H9 (cell line): ENCODE measurements around the gene PRSS27. TPM values are rescaled to one million over a fixed set of nuclear protein-coding genes. Genes with fewer than 3 reads are reported as not detected.

ENCODE experiments used
- DNase-seq: peaks from one replicate; pipeline ENCODE4 v3.0.0-alpha.2; 2017
- H2AFZ ChIP-seq: one replicate; pipeline ENCODE4 v1.6.1; 2013; ENCODE audit warnings: mild to moderate bottlenecking, low read length, control low read depth, moderate library complexity
- H2AK5ac ChIP-seq: 2 replicates; pipeline ENCODE4 v1.6.1; 2013; ENCODE audit warnings: low read length, control low read depth, mixed read lengths; ENCODE audit not compliant: insufficient read length
- H2BK120ac ChIP-seq: one replicate; pipeline ENCODE4 v1.6.1; 2013; ENCODE audit warnings: low read depth, mild to moderate bottlenecking, low read length, control low read depth, inconsistent platforms; ENCODE audit not compliant: poor library complexity, severe bottlenecking
- H2BK12ac ChIP-seq: 2 replicates; pipeline ENCODE4 v1.6.1; 2013; ENCODE audit warnings: low read length, control low read depth, mixed read lengths, low read depth; ENCODE audit not compliant: insufficient read length
- H2BK15ac ChIP-seq: 2 replicates; pipeline ENCODE4 v1.6.1; 2013; ENCODE audit warnings: low read depth, low read length, control low read depth
- H2BK20ac ChIP-seq: one replicate; pipeline ENCODE4 v1.6.1; 2013; ENCODE audit warnings: low read depth, mild to moderate bottlenecking, low read length, control low read depth, inconsistent platforms; ENCODE audit not compliant: poor library complexity, severe bottlenecking
- H2BK5ac ChIP-seq: 2 replicates; pipeline ENCODE4 v1.6.1; 2013; ENCODE audit warnings: low read length, control low read depth, mixed read lengths; ENCODE audit not compliant: insufficient read length
- H3K14ac ChIP-seq: 2 replicates; pipeline ENCODE4 v1.6.1; 2013; ENCODE audit warnings: low read length, control low read depth; ENCODE audit not compliant: insufficient read depth
- H3K18ac ChIP-seq: 2 replicates; pipeline ENCODE4 v1.6.1; 2013; ENCODE audit warnings: low read depth, mild to moderate bottlenecking, mixed read lengths, low read length, control low read depth; ENCODE audit not compliant: insufficient read length
- H3K23ac ChIP-seq: 2 replicates; pipeline ENCODE4 v1.6.1; 2013; ENCODE audit warnings: low read length, control low read depth, mixed read lengths, low read depth; ENCODE audit not compliant: insufficient read length
- H3K23me2 ChIP-seq: 2 replicates; pipeline ENCODE4 v1.6.1; 2013; ENCODE audit warnings: low read depth, mild to moderate bottlenecking, mixed read lengths, low read length, control low read depth; ENCODE audit not compliant: insufficient read length, poor library complexity, severe bottlenecking
- H3K27ac ChIP-seq: 2 replicates; pipeline ENCODE4 v1.5.1; 2013; ENCODE audit warnings: low read length, control low read depth, mixed read lengths, low read depth; ENCODE audit not compliant: insufficient read length
- H3K27me3 ChIP-seq: 2 replicates; pipeline ENCODE4 v1.6.1; 2013; ENCODE audit warnings: low read length, control low read depth, inconsistent platforms; ENCODE audit not compliant: insufficient read depth
- H3K4ac ChIP-seq: 2 replicates; pipeline ENCODE4 v1.6.1; 2013; ENCODE audit warnings: low read depth, mild to moderate bottlenecking, control low read depth, inconsistent platforms, low read length, moderate library complexity
- H3K4me1 ChIP-seq: 2 replicates; pipeline ENCODE4 v1.6.1; 2013; ENCODE audit warnings: low read length, control low read depth, inconsistent platforms; ENCODE audit not compliant: insufficient read depth
- H3K4me2 ChIP-seq: 2 replicates; pipeline ENCODE4 v1.6.1; 2013; ENCODE audit warnings: low read length, control low read depth, mixed read lengths; ENCODE audit not compliant: insufficient read length, insufficient read depth
- H3K56ac ChIP-seq: 2 replicates; pipeline ENCODE4 v1.6.1; 2013; ENCODE audit warnings: low read depth, mild to moderate bottlenecking, mixed read lengths, low read length, control low read depth; ENCODE audit not compliant: insufficient read length
- H3K79me1 ChIP-seq: 2 replicates; pipeline ENCODE4 v1.6.1; 2013; ENCODE audit warnings: low read depth, mild to moderate bottlenecking, moderate library complexity, low read length, control low read depth, inconsistent platforms; ENCODE audit not compliant: insufficient read depth, poor library complexity, severe bottlenecking
- H3K79me2 ChIP-seq: 2 replicates; pipeline ENCODE4 v1.6.1; 2013; ENCODE audit warnings: low read length, control low read depth, inconsistent platforms; ENCODE audit not compliant: insufficient read depth
- H3K9ac ChIP-seq: 2 replicates; pipeline ENCODE4 v1.6.1; 2013; ENCODE audit warnings: low read length, control low read depth, mixed read lengths; ENCODE audit not compliant: insufficient read length; ENCODE audit errors: extremely low read depth
- H3K9me3 ChIP-seq: one replicate; pipeline ENCODE4 v1.6.1; 2013; ENCODE audit warnings: low read depth, low read length, inconsistent platforms; ENCODE audit not compliant: control insufficient read depth
- H3T11ph ChIP-seq: one replicate; pipeline ENCODE4 v1.6.1; 2013; ENCODE audit warnings: mild to moderate bottlenecking, low read length, control low read depth, inconsistent platforms
- H4K20me1 ChIP-seq: one replicate; pipeline ENCODE4 v1.6.1; 2013; ENCODE audit not compliant: control insufficient read depth, insufficient read length, insufficient read depth
- H4K5ac ChIP-seq: 2 replicates; pipeline ENCODE4 v1.6.1; 2013; ENCODE audit warnings: low read depth, mild to moderate bottlenecking, mixed read lengths, low read length, control low read depth; ENCODE audit not compliant: insufficient read length
- H4K8ac ChIP-seq: replicated peaks from 2 replicates; pipeline ENCODE4 v1.6.1; 2013; ENCODE audit warnings: low read length, control low read depth, mixed read lengths, low read depth; ENCODE audit not compliant: insufficient read length
- H4K91ac ChIP-seq: 2 replicates; pipeline ENCODE4 v1.6.1; 2013; ENCODE audit warnings: low read depth, mild to moderate bottlenecking, moderate library complexity, mixed read lengths, low read length, control low read depth; ENCODE audit not compliant: insufficient read length
- H3K27ac Mint-ChIP-seq, 3 experiments: 2 replicates in 2 of 3; 3 replicates in 1 of 3; pipeline ENCODE4 v1.8.0; 2020 to 2021; ENCODE audit warnings: mixed read lengths in 3 of 3, mild to moderate bottlenecking in 1 of 3, moderate library complexity in 1 of 3
- H3K27me3 Mint-ChIP-seq: 2 replicates; pipeline ENCODE4 v1.8.0; 2021; ENCODE audit warnings: low read depth, mild to moderate bottlenecking, moderate library complexity, mixed read lengths
- H3K36me3 Mint-ChIP-seq, 3 experiments: 2 replicates in 2 of 3; 3 replicates in 1 of 3; pipeline ENCODE4 v1.8.0; 2020 to 2021; ENCODE audit warnings: low read depth in 3 of 3, mixed read lengths in 3 of 3; ENCODE audit not compliant: insufficient read depth in 1 of 3
- H3K4me1 Mint-ChIP-seq, 2 experiments: 2 replicates each; pipeline ENCODE4 v1.8.0; 2020; ENCODE audit warnings: mixed read lengths in 2 of 2
- H3K4me3 Mint-ChIP-seq, 2 experiments: 2 replicates in 1 of 2; 3 replicates in 1 of 2; pipeline ENCODE4 v1.8.0; 2020 to 2021; ENCODE audit warnings: mild to moderate bottlenecking in 2 of 2, mixed read lengths in 2 of 2, moderate library complexity in 1 of 2
- H3K9me3 Mint-ChIP-seq, 2 experiments: 2 replicates in 1 of 2; 3 replicates in 1 of 2; pipeline ENCODE4 v1.8.0; 2020; ENCODE audit warnings: mild to moderate bottlenecking in 2 of 2, mixed read lengths in 2 of 2, moderate library complexity in 1 of 2
- WGBS: extraction: QIAGEN DNeasy Blood & Tissue Kit; methylation state at CpG from one replicate; pipeline ENCODE4 v1.1.7; 2013; ENCODE audit warnings: missing lambda C conversion rate, low lambda C conversion rate, mixed read lengths; ENCODE audit not compliant: insufficient read length; ENCODE audit errors: extremely low coverage; 5-methylcytosine and 5-hydroxymethylcytosine counted together
- total RNA-seq: library from RNA; stranded (reverse); gene quantifications from 2 replicates; pipeline ENCODE4 v1.2.1, GENCODE V29; 2021
- TF ChIP-seq, protein P1 (sequence below): fragments of 200-600 bp; sonication (generic); conservative IDR thresholded peaks from 3 replicates; pipeline ENCODE4 v1.8.0; 2021; ENCODE audit warnings: antibody characterized with exemption, mild to moderate bottlenecking

PRSS27 gene
- total RNA-seq, 1 experiment from 2014 or later: 5.0 TPM

DNA sequence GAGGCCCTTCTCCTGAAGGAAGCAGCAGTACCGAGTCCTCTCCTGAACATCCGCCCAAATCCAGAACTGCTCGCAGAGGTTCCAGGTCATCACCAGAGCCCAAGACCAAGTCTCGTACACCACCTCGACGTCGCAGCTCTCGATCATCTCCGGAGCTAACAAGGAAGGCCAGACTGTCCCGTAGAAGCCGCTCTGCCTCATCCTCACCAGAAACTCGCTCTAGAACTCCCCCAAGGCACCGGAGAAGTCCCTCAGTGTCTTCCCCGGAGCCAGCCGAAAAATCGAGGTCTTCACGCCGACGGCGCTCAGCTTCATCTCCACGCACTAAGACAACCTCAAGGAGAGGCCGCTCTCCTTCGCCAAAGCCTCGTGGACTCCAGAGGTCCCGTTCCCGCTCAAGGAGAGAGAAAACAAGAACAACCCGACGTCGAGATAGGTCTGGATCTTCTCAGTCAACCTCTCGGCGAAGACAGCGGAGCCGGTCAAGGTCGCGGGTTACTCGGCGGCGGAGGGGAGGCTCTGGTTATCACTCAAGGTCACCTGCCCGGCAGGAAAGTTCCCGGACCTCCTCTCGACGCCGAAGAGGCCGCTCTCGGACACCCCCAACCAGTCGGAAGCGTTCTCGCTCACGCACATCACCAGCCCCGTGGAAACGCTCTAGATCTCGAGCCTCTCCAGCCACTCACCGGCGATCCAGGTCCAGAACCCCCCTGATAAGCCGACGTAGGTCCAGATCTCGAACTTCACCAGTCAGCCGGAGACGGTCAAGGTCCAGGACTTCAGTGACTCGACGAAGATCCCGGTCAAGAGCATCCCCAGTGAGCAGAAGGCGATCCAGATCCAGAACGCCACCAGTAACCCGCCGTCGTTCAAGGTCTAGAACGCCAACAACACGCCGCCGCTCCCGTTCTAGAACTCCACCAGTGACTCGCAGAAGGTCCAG is 45.7 kb upstream of the PRSS27 start:
- Histone ChIP-seq H2AFZ (no peak overlapping the region), H3K27me3 (no peaks in the 10 kb centered on the region), H2BK5ac (no peak overlapping the region), H3K14ac (no peak overlapping the region), H4K8ac (no peak overlapping the region), H4K5ac (no peak overlapping the region), H3K23me2 (no peaks in the 10 kb centered on the region), H2BK15ac (no peak overlapping the region), H3K18ac (no peak overlapping the region), H3K79me2 (peaks cover 2% of the 10 kb centered on the region; the same call in 1 of the 2 replicates), H2BK20ac (no peak overlapping the region), H3K9ac (no peak overlapping the region), H2BK12ac (no peak overlapping the region), H4K20me1 (no peaks in the 10 kb centered on the region), H4K91ac (no peak overlapping the region), H3K56ac (no peak overlapping the region), H2BK120ac (no peak overlapping the region), H3K9me3 (no peaks in the 10 kb centered on the region), H3K4me2 (no peak overlapping the region), H2AK5ac (no peak overlapping the region), H3T11ph (no peak overlapping the region), H3K4me1 (no peaks in the 10 kb centered on the region), H3K79me1 (peaks cover 20% of the 10 kb centered on the region), H3K23ac (no peak overlapping the region), H3K27ac (no peak overlapping the region), H3K4ac (no peak overlapping the region)
- Mint-ChIP-seq H3K27me3 (peaks cover 1% of the 10 kb centered on the region; the same call in 1 of the 2 replicates), H3K4me3 (peak overlapping the region in 1 of 2 experiments; percentile 27; a peak in 2 of 5 replicates), H3K9me3 (peaks cover 31 to 49% of the 10 kb centered on the region in 2 experiments), H3K36me3 (peaks cover 94 to 100% (median 100%) of the 10 kb centered on the region in 3 experiments), H3K27ac (peak overlapping the region in 1 of 3 experiments; percentile 41; a peak in 3 of 7 replicates), H3K4me1 (peaks cover 3 to 29% of the 10 kb centered on the region in 2 experiments; a peak in 3 of 4 replicates)
- no CpG with 5 or more reads among the region's 73 CpGs for WGBS
- DNase-seq: no peak
- TF ChIP-seq, protein P1, sequence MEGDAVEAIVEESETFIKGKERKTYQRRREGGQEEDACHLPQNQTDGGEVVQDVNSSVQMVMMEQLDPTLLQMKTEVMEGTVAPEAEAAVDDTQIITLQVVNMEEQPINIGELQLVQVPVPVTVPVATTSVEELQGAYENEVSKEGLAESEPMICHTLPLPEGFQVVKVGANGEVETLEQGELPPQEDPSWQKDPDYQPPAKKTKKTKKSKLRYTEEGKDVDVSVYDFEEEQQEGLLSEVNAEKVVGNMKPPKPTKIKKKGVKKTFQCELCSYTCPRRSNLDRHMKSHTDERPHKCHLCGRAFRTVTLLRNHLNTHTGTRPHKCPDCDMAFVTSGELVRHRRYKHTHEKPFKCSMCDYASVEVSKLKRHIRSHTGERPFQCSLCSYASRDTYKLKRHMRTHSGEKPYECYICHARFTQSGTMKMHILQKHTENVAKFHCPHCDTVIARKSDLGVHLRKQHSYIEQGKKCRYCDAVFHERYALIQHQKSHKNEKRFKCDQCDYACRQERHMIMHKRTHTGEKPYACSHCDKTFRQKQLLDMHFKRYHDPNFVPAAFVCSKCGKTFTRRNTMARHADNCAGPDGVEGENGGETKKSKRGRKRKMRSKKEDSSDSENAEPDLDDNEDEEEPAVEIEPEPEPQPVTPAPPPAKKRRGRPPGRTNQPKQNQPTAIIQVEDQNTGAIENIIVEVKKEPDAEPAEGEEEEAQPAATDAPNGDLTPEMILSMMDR: no peak
